Placental pericyte (primary cell): Measurements from ENCODE around the gene PKD1L1. TPM values are rescaled to one million over a fixed set of nuclear protein-coding genes. Genes with fewer than 3 reads are reported as not detected.

Experiments used
- total RNA-seq: library from RNA; depleted of rRNA; stranded (reverse); fragments of >200 nt; gene quantifications from 2 replicates; pipeline ENCODE4 v1.2.3, GENCODE V29; 2012

PKD1L1 gene, protein sequence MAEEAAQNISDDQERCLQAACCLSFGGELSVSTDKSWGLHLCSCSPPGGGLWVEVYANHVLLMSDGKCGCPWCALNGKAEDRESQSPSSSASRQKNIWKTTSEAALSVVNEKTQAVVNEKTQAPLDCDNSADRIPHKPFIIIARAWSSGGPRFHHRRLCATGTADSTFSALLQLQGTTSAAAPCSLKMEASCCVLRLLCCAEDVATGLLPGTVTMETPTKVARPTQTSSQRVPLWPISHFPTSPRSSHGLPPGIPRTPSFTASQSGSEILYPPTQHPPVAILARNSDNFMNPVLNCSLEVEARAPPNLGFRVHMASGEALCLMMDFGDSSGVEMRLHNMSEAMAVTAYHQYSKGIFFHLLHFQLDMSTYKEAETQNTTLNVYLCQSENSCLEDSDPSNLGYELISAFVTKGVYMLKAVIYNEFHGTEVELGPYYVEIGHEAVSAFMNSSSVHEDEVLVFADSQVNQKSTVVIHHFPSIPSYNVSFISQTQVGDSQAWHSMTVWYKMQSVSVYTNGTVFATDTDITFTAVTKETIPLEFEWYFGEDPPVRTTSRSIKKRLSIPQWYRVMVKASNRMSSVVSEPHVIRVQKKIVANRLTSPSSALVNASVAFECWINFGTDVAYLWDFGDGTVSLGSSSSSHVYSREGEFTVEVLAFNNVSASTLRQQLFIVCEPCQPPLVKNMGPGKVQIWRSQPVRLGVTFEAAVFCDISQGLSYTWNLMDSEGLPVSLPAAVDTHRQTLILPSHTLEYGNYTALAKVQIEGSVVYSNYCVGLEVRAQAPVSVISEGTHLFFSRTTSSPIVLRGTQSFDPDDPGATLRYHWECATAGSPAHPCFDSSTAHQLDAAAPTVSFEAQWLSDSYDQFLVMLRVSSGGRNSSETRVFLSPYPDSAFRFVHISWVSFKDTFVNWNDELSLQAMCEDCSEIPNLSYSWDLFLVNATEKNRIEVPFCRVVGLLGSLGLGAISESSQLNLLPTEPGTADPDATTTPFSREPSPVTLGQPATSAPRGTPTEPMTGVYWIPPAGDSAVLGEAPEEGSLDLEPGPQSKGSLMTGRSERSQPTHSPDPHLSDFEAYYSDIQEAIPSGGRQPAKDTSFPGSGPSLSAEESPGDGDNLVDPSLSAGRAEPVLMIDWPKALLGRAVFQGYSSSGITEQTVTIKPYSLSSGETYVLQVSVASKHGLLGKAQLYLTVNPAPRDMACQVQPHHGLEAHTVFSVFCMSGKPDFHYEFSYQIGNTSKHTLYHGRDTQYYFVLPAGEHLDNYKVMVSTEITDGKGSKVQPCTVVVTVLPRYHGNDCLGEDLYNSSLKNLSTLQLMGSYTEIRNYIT (N-terminal part only)
- under 0.01 and 0.29 TPM in 2 replicates for total RNA-seq

DNA sequence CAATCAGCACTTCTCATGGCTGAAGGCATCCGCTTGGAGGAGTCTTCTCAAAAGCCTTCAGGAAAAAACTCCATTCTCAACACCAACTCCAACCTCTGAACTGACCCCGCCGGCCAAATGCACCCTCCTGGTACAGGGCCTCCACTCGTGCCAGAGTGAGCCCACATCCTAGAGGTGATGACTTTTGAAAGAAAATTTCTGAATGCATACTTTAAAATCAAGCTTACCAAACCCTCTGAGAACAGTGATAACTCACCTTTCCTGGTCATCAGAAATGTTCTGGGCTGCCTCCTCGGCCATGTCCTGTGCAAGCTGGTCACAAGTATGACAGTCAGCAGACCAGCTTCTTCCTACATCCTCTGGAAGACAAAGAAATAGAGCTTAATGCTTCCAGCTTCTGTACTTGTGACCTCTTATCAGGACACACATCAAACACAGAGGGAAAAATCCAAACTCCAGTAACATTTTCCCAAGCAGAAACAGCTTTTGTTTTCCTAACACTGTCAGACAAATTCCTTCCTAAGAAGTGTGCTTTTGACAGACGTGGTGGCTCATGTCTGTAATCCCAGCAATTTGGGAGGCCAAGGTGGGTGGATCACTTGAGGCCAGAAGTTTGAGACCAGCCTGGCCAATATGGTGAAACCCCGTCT is at the start of gene PKD1L1:
PKD1L1 (minus strand) TSS at position 326 of the 650 bp plus-strand sequence; CDS start at position 300, 26 bp downstream.

DNA sequence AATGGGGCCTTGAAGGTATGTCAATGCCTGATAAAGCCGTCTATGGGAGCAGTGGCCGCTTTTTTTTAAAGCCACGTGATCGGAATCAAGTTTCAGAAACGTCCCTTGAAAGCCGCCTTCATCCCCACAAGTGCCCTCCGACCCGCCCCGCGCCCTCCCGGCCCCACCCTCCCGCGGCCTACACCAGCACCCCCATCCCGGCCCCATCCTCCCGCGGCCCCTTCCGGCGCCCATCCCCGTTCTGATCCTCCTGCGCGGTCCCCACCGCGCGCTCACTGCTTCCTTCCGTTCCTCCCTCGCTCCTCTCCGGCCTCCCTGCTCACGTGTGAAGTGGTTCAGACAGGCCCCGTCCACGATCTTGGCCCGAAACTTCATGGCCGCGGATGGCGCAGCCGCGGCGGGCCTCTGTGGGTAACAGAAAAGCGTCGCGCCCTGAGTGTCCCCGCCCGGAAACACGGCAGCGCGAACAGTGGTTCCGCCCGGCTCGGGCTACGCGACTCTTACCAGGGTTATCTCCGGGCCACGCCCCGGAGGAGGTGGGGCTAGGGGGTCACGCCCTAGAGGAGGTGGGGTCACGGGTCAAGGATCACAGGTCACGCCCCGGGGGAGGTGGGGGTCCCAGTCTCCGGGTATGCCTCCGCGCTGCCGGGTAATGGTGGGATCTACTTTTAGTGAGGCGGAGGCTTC is 31.0 kb upstream of the PKD1L1 start, which contains the start of gene HUS1:
HUS1 (minus strand) TSS at position 471 of the 687 bp plus-strand sequence; CDS start at position 375, 96 bp downstream.

Other genes with a start within 250 kb of the PKD1L1 start
- 18.6 and 35.6 TPM in 2 replicates for gene HUS1, start 31.1 kb upstream of the PKD1L1 start, total RNA-seq
- gene SUN3, start 80.6 kb upstream of the PKD1L1 start, total RNA-seq: not detected in 2 replicates
- gene C7orf57, start 87.1 kb upstream of the PKD1L1 start, total RNA-seq: under 0.01 TPM in 1 of 2 replicates, not detected in the other
- gene UPP1, start 140.8 kb upstream of the PKD1L1 start, total RNA-seq: 20.4 and 54.7 TPM in 2 replicates
- gene ABCA13, start 223.0 kb upstream of the PKD1L1 start, total RNA-seq: under 0.01 and 1.3 TPM in 2 replicates